Right lobe of liver (tissue), 6 donors: ENCODE measurements around the gene TAF11. TPM values are rescaled to one million over a fixed set of nuclear protein-coding genes. Genes with fewer than 3 reads are reported as not detected.

Experiments
- ATAC-seq, 4 donors: fragments of 200-7000 bp; cut with Tn5 transposase; one replicate each; pipeline ENCODE4 v1.9.1; 2020; ENCODE audit warnings: mild to moderate bottlenecking in 4 of 4, moderate library complexity in 4 of 4
- DNase-seq, 3 donors: peaks; one replicate each; pipeline ENCODE4 v3.0.0-alpha.2; 2020
- H3K27ac ChIP-seq, 3 donors: fragments of 200-600 bp; one replicate each; pipeline ENCODE4 v1.8.0; 2022
- H3K27me3 ChIP-seq, 2 donors: fragments of 200-600 bp; one replicate each; pipeline ENCODE4 v1.8.0; 2022
- H3K36me3 ChIP-seq, 4 donors: fragments of 200-600 bp; sonication (generic) in 1 of 4; one replicate each; pipeline versions ENCODE4 v1.5.1 to v1.8.0; 2017 to 2022; ENCODE audit warnings: control low read depth in 1 of 4
- H3K4me1 ChIP-seq, 4 donors: fragments of 200-600 bp; sonication (generic) in 1 of 4; one replicate each; pipeline versions ENCODE4 v1.5.1 to v1.8.0; 2017 to 2022; ENCODE audit warnings: control low read depth in 1 of 4
- H3K4me3 ChIP-seq, 3 donors: fragments of 200-600 bp; one replicate each; pipeline ENCODE4 v1.8.0; 2022
- H3K9me3 ChIP-seq, 4 donors: fragments of 200-600 bp; sonication (generic) in 1 of 4; one replicate each; pipeline versions ENCODE4 v1.5.1 to v1.8.0; 2017 to 2022; ENCODE audit warnings: control low read depth in 1 of 4
- CTCF ChIP-seq, 4 donors: fragments of 200-600 bp in 3 of 4; fragments of 450-650 bp in 1 of 4; IDR thresholded peaks; one replicate each; pipeline versions ENCODE4 v1.5.1 to v1.8.0; 2016 to 2022; ENCODE audit warnings: antibody characterized with exemption in 4 of 4, mild to moderate bottlenecking in 2 of 4
- POLR2A ChIP-seq: fragments of 450-650 bp; IDR thresholded peaks from one replicate; pipeline ENCODE4 v1.6.1; 2017; ENCODE audit warnings: antibody characterized with exemption, mild to moderate bottlenecking
- WGBS: methylation state at CpG from one replicate; pipeline ENCODE4 v1.1.6; 2018; ENCODE audit warnings: low coverage, low lambda C conversion rate; ENCODE audit not compliant: insufficient coverage; ENCODE audit errors: missing lambda C conversion rate; 5-methylcytosine and 5-hydroxymethylcytosine counted together
- intact Hi-C, 2 donors: fragments of 100-400 bp; cut with DNase I; formaldehyde crosslinking; loops; one replicate each; pipeline versions ENCODE4 v1.11.2 to v1.14.1; 2022
- total RNA-seq, 6 experiments: library from RNA; depleted of rRNA in 2 of 6; stranded (reverse); fragments of >200 nt in 2 of 6; fragmentation: NEBNext Ultra II Directional in 3 of 6; extraction: Animal tissue kit (Norgen Biotek cat#: 25700) in 3 of 6; gene quantifications; one replicate each; pipeline versions ENCODE4 v1.1.0 to v1.2.4, GENCODE V29; 2016 to 2023
- donor health status: DM: no; HTN: yes; CAD: no.
- donor health status: DM: no; HTN: no; CAD: no.
- donor health status: DM: no; HTN: no; CAD: no.
- donor health status: DM: no; HTN: yes; CAD: no.
- donor health status: DM: no; HTN: yes; CAD: no.

The TAF11 gene
- total RNA-seq, 6 experiments from 2014 or later, result 8.9 to 13.4 (median 10.3) TPM

- intact Hi-C loops, result no loop called here
- peaks cover 0 to 5% (median 2%) of the 10 kb centered on the region in 4 donors for H3K4me1 ChIP-seq
- ATAC-seq (no peak), DNase-seq (no peak)
- no peaks in the 10 kb centered on the region for H3K9me3 ChIP-seq
- peak overlapping the region in 1 of 3 donors; percentile 2 for H3K27ac ChIP-seq
- WGBS, result 80% methylated on average over 1 of the region's 1 CpG
- H3K36me3 ChIP-seq, result peaks cover 0 to 60% (median 28%) of the 10 kb centered on the region in 4 donors
- H3K4me3 ChIP-seq, result no peak overlapping the region
- H3K27me3 ChIP-seq, result no peaks in the 10 kb centered on the region
- TF ChIP-seq POLR2A, result no peak
- no peak for TF ChIP-seq CTCF (IDR thresholded peaks at IDR 0.05)
Measured at GRCh38 chr6:34860776-34861175, 27.1 kb downstream of the TAF11 start.

GRCh38 chr6:34859951-34860350, 27.9 kb downstream of the TAF11 start:
- TF ChIP-seq POLR2A, result no peak
- no peak for TF ChIP-seq CTCF (IDR thresholded peaks at IDR 0.05)
- Histone ChIP-seq H3K27me3 (no peaks in the 10 kb centered on the region), H3K9me3 (no peaks in the 10 kb centered on the region), H3K4me1 (no peaks in the 10 kb centered on the region), H3K36me3 (peaks cover 0 to 66% (median 29%) of the 10 kb centered on the region in 4 donors), H3K4me3 (no peak overlapping the region), H3K27ac (no peak overlapping the region)
- DNase-seq, result no peak
- ATAC-seq, result peak in 3 of 4 donors; percentile 41 to 71 (median 56)
- WGBS, result 71% methylated on average over 4 of the region's 4 CpGs
- intact Hi-C loops, result no loop called here

DNA sequence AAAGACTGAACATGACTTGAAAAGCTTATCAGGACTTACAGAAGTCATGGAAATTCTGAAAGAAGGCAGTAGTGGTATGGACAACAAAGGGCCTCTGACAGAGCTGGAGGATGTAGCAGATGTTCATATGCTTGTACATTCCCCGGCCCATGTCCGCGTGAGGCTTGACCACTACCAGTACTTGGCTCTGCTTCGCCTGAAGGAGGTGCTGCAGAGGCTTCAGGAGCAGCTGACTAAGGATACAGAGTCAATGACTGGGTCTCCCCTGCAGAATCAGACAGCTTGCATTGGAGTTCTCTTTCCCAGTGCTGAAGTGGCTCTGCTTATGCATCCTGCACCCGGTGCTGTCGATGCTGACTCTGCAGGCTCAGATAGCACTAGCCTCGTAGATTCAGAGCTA, 29.2 kb downstream of the TAF11 start:
- Histone ChIP-seq H3K27ac (no peak overlapping the region), H3K9me3 (no peaks in the 10 kb centered on the region), H3K36me3 (peaks cover 0 to 61% (median 29%) of the 10 kb centered on the region in 4 donors), H3K27me3 (no peaks in the 10 kb centered on the region), H3K4me3 (no peak overlapping the region), H3K4me1 (no peaks in the 10 kb centered on the region)
- TF ChIP-seq CTCF (IDR thresholded peaks at IDR 0.05) (no peak), POLR2A (no peak)
- 100% methylated on average over 2 of the region's 7 CpGs for WGBS
- intact Hi-C loops, result no loop called here
- DNase-seq, result no peak
- peak in 2 of 4 donors; percentile 16 to 23 for ATAC-seq

DNA sequence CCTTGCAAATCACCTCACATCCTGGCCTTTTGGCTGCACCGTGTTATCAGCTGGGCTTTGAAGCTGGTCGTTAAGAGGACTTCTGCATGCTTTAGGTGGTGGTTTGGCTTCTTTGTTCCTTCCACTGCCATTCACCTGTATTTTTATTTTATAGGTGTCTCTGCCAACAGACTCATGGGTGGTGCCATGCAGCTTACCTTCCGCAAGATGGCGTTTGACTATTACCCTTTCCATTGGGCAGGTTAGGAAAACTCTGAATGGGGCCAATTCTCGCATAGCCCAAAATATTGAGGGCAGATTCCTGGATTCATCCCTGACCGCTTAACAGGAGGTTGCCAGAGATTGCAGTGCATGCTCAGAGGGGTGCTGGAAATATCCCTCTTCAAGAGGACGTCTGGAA, 32.4 kb downstream of the TAF11 start:
- H3K9me3 ChIP-seq, result no peaks in the 10 kb centered on the region
- H3K36me3 ChIP-seq, result peaks cover 0 to 58% (median 25%) of the 10 kb centered on the region in 4 donors
- no peak overlapping the region for H3K4me3 ChIP-seq
- intact Hi-C loops, result no loop called here
- TF ChIP-seq POLR2A (no peak), CTCF (IDR thresholded peaks at IDR 0.05) (no peak)
- H3K27ac ChIP-seq, result no peak overlapping the region
- H3K27me3 ChIP-seq, result no peaks in the 10 kb centered on the region
- H3K4me1 ChIP-seq, result no peaks in the 10 kb centered on the region
- WGBS, result 100% methylated on average over 6 of the region's 7 CpGs
- no peak for ATAC-seq
- DNase-seq, result no peak
